GM10847 (cell line): ENCODE results near the gene FRYL.

ENCODE experiments used
- POLR2A ChIP-seq: IDR thresholded peaks from 2 replicates; pipeline ENCODE4 v1.6.1; 2011; ENCODE audit not compliant: insufficient read length; ENCODE audit errors: extremely low read depth

Gene FRYL

DNA sequence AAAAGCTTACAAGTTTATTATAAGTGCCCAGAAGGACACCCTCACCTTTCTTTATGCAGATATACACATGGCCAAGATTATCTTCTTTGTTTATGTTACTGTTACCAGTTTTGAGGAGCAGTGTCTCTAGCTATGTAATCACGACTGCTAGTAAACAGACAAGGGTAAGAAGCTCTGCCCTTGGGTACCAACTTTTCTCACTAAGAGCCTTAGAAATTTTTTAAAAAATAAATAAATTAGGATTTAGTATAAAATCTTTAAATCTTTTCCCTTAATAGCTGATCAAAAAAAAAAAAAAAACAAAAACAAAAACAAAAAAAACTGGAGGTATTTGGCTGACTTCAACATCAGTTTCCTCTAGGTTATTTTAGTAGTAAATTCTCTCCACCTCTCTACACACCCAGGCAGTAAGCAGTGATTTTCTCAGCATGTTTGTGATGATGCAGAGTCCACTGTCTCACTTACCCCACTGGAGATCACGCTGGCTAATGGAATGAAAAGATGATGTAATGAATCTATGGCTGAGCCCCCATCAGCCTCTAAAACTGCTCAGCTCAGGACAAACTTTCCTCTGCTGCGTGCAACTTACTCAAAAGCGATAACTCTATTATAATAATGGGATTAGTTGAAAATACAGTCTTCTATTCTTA lies 125.9 kb downstream of the FRYL start:
- no peak for TF ChIP-seq POLR2A

DNA sequence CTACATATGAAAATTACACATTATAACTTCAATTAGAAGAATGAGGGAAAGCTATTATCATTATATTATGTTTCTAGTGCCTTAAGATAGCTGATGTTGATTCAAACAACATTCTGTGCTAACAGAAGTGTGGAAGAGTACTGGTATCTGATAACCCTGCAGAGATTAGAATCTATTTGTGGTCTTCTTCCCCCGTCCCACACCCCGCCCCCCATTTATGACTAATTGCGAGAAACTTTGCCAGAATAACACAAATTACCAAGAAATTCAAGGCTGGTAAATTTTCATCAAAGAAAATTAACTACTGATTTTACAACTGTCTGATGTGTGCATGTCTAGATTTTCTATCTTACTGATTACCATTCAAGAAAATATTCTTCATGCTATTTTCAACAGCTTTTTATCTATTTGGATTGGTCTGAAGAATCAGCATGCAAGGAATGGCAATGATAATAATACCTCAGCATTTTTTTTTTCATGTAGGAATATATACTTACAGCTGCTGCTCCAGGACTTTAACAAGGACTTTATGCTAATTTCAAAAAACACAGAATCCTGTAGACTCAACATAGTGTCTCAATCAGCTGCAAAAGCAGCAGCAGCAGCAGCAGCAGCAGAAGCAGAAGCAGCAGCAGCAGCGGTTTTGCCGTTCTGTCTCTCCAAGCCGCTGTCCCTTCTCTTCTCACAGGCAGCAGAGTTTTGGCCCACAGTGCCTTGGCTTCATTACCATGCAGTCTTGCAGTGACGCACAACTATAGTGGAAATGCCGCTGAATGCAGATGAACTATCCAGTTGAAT lies 126.7 kb downstream of the FRYL start:
- no peak for TF ChIP-seq POLR2A

DNA sequence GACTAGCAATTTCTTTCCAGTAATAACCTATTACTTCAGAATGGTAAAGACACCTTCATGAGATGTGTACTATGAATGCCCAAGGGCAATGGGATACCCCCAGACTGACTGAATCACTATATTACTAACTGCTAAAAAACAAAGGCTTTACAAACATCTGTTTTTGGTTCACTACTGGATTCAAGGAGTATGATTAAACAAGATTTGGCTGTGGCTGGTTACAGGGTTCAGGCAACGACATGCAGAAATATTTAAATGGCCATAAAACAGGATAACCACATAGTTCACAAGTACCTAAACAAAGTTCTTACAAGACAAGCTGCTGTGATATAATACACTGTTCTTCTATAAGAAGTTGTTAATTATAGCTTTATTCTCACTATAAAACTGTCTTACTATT lies 128.2 kb downstream of the FRYL start:
- no peak for TF ChIP-seq POLR2A

DNA sequence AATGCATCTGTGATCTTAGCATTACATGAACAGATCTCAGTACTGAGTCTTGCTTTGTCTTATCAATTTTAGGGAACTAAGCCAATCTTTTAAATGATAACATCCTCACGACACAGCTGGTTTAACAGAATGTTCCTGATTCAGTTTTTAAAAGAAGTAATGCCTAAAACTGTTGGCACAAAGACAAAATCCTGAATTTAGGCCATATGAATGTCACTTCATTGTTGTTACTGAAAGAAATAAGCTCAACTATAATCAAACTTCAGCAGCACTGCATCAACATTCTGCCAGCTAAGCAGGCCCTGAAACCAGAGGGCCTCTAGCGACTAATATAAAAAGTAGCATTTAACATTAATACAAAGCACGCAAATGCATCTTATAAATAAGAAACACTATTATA lies 130.6 kb downstream of the FRYL start:
- no peak for TF ChIP-seq POLR2A

DNA sequence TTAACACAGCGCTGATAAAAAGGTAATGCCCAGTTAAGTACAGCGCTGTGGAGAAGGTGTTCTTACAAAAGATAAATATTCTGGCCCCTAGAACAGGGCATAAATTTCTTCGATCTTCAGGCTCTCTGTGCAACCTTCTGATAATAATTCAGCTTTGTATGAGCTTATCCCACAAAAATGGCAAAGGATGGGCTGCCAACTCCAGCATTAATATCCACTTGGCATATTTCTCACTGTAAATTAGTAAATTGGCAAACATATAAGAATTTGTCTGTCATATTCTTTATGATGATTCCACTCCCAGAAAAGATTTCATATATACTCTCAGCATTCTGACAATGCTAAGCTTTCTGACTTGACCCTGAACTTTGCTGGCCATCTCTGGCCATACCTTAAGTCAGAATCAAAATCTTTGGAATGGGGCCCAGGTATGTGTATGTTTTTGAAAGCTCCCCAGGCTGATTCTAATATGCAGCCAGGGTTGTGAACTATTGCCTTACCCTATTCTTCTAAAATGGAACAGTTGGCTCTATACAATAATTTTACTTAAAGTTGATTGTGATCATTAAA lies 134.8 kb downstream of the FRYL start:
- no peak for TF ChIP-seq POLR2A

DNA sequence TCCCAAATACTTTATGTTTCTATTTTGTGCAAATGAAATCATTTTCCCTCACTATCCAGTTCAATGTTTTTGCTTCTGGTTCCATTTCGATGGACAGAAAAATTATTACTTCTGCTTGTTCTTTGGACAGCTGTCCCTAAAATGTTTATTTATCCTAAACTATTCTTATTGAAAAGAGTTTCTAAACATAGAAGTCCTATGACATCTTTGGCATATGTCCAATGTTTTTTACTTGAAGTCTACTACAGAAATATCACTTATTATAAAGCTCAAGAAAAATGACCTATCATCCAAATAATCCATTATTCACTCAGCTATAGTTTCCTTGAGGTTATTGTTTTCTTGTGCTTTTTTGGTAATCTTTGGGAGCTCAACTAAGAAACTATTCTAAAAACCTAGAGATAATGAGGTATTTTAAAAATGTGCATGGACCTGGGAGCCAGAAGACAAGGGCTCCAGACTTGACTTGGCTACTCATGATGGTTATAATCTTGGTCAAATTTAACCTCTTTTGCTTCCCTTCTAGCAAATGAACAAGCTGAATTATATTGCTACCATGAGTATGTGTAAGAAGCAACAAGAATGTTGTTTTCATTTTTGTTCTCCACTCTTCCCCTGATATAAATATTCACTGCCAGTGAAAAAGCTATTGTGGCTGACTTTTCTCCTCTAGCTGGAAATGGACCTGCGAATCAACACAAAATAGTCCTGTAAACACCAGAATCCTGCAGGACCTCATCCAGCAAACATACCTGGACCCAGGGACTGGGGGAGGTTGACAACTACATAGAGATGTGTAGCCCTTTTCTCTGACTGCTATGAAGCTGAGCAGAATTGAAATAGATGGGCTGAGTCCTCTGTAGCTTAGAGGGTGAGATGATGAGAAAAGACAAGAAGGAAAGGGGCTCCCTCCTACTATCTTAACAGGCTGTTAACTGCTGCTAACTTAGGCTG lies 137.4 kb downstream of the FRYL start:
- no peak for TF ChIP-seq POLR2A

DNA sequence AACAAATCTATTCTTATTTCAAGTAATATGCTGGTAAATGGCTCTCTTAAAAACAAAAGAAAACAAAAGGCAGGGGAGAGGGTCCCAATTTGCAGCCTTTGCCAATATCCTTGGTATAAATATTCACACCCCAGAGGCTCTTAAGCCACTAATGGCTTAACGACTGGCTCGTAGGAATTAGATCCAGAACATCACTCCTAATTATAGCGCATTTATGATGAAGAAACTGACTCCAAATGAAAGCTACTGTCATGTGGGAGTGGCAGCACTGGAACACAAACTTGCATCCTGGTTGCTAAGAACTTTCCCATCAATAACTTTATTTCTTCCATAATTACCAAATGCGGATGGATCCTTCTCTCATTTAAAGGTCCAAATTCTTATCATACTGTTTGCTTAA lies 138.7 kb downstream of the FRYL start:
- TF ChIP-seq POLR2A: no peak

DNA sequence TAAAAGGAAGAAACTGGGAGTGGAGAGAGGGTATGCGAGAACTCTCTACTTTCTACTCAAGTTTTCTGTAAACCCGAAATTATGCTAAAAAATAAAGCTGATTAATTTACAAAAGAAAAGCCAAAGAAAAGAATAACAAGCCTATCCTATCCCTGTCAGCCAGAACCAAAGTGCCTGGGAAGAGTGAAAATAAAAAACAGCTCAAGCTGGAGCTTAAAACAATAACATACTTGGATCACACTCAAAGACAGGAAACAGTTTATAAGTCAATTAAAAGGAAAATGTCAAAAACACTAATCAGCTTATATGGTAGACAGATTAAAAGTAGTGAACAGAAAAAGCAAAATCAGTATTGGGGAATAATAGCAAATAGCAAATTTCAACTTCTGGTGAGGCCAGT lies 139.4 kb downstream of the FRYL start:
- no peak for TF ChIP-seq POLR2A

DNA sequence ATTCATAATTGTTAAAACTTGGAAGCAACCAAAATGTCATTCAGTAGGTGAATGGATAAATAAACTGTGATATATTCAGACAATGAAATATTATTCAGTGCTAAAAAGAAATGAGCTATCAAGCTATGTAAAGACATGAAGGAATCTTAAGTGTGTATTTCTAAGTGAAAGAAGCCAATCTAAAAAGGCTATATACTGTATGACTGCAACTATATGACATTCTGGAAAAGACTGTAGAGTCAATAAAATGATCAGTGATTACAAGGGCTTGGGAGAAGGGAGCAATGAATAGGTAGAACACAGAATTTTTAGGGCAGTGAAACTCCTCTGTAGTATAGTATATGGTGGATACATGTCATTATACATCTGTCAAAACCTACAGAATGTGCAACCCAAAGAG lies 139.9 kb downstream of the FRYL start:
- no peak for TF ChIP-seq POLR2A

DNA sequence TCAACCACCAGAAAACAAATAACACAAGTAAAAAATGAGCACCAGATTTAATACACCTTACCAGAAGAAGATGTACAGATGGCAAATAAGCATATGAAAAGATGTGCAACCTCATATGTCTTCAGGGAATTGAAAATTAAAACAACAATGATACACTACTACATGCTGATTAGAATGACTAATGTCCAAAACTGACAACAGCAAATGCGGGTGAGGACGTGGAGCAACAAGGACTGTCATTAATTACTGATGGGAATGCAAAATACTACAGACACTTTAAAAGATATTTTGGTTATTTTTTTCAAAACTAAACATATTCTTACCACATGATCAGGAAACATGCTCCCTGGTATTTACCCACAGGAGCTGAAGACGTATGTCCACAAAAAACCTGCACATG lies 140.3 kb downstream of the FRYL start:
- TF ChIP-seq POLR2A: no peak

DNA sequence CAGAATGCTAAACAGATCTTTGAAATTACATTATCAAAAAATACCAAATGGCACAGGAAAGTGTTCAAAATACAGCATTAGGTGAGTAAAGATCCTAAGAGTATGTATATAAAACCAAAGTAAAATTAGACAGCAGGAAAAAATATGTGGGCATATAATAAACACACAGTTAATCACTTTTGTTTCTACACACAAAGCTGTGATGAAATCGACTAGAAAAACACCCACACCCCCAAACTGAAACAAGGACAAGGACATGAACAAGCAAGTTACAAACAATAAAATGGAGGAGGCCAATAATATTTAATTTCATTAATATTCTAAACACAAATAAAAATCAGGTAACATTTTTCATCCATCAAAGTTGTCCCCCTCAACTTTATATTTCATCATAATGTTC lies 143.2 kb downstream of the FRYL start:
- TF ChIP-seq POLR2A: no peak

DNA sequence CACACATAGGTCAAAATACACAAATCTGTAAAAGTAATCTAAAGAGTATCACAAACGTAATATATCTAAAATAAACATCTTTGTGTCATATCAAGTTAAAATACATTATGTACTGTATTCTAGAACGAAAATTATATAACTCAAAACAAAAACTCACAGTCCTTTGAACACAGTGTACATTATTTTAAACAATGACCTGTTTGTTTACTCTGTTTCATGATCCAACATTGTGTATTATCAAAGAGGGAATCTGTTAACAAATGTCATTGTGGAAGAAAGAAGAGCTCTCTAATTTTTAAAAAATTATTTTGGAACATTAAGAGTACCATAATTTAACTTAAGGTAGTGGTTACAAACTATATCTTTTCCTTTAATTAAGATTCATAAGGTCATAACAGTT lies 144.1 kb downstream of the FRYL start:
- TF ChIP-seq POLR2A: no peak

DNA sequence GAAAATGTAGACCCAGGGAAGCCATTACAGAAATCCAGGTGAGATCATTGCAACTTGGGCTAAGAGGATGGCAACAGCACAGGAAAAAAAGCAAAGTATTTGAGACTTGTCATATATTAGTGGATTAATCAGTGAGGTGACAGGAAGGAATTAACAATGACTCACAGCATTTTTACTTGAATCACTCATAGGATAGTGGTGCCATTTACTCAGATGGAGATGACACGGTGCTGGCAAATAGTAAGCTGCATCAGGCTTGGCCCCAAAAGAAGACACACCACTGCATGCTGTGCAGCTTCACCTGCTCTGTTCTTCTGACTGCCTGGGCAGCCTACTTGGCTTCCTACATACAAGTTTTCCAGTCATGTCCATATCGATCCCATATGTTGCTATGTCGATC lies 144.8 kb downstream of the FRYL start:
- no peak for TF ChIP-seq POLR2A

DNA sequence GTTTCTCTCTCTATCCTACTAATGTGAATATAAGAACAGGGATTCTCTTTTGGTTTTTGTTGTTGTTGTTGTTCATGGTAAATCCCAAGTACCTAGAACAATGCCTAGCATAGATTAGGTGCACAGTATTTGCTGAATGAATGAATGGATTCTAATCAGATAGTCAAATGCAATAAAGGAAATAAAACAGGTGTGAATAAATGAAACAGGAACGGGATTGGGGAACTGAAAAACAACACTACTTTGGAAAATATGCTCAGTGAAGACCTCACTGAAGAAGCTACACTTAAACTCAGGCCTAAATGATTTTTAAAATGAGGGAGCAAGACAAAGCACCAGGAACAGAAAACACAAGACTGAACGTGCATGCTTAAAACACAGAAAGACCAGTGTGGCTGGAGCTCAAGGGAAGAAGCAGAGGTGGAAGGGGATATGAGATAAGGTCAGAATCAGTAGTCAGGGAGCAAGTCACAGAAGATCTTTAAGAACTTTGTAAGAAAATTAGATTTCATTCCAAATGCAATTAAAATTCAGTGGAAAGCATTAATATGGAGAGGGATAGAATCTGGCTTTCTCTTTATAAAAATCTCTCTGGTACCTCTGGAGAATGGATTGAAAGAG lies 145.3 kb downstream of the FRYL start:
- TF ChIP-seq POLR2A: no peak

DNA sequence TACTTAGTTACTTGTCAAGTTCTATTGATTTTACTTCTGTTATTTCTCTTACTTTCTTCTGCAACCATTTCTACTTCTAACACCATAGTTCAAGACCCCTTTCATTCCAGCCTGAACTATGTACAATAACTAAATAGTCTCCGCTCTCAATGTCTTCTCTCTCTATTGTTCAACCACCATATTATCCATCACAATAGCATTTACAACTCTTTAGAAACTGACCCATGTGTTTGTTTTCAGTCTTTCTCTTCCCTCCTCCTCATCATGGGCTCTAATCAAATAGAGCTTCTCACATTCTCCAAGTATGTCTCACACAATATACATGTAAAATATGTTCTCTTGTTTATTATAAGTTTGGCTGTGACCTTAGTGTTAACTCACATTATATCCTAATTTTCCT lies 146.4 kb downstream of the FRYL start:
- no peak for TF ChIP-seq POLR2A
